DND-41 (cell line): ENCODE data around the gene IQCH.

ENCODE experiments used
- ATAC-seq: fragments of 200-7000 bp; cut with Tn5 transposase; 3 replicates; pipeline ENCODE4 v1.9.1; 2021; ENCODE audit warnings: low read depth; ENCODE audit not compliant: insufficient read depth
- DNase-seq: peaks from one replicate; pipeline ENCODE4 v3.0.0-alpha.2; 2020
- H2AFZ ChIP-seq: 2 replicates; pipeline ENCODE4 v1.6.0; 2012; ENCODE audit warnings: low read depth, low read length
- H3K27ac ChIP-seq: 2 replicates; pipeline ENCODE4 v1.5.1; 2012; ENCODE audit warnings: low read length, inconsistent platforms
- H3K27me3 ChIP-seq: fragments of 200-600 bp; sonication (generic); 2 replicates; pipeline ENCODE4 v1.6.0; 2012; ENCODE audit warnings: low read length, mild to moderate bottlenecking, inconsistent platforms; ENCODE audit not compliant: insufficient read depth, poor library complexity
- H3K36me3 ChIP-seq: 2 replicates; pipeline ENCODE4 v1.5.1; 2012; ENCODE audit warnings: low read length, inconsistent platforms; ENCODE audit not compliant: insufficient read depth
- H3K4me1 ChIP-seq: 2 replicates; pipeline ENCODE4 v1.5.1; 2012; ENCODE audit warnings: mild to moderate bottlenecking, low read length; ENCODE audit not compliant: insufficient read depth
- H3K4me2 ChIP-seq: 2 replicates; pipeline ENCODE4 v1.6.0; 2012; ENCODE audit warnings: mild to moderate bottlenecking, moderate library complexity, low read length, inconsistent platforms; ENCODE audit not compliant: insufficient read depth
- H3K4me3 ChIP-seq, 2 experiments: fragments of 200-600 bp in 1 of 2; shearing (Covaris generic) in 1 of 2; 2 replicates each; pipeline ENCODE4 v1.5.1; 2012 to 2016; ENCODE audit warnings: inconsistent platforms in 2 of 2, low read length in 2 of 2, mild to moderate bottlenecking in 2 of 2, low read depth in 1 of 2, moderate library complexity in 1 of 2
- H3K79me2 ChIP-seq: 2 replicates; pipeline ENCODE4 v1.6.0; 2012; ENCODE audit warnings: low read length, inconsistent platforms; ENCODE audit not compliant: insufficient read depth
- H3K9ac ChIP-seq: 2 replicates; pipeline ENCODE4 v1.6.0; 2012; ENCODE audit warnings: low read depth, mild to moderate bottlenecking, inconsistent platforms, low read length, moderate library complexity
- H3K9me3 ChIP-seq: 2 replicates; pipeline ENCODE4 v1.5.1; 2012; ENCODE audit warnings: low read length, moderate library complexity, mild to moderate bottlenecking, inconsistent platforms; ENCODE audit not compliant: insufficient read depth, severe bottlenecking
- H4K20me1 ChIP-seq: 2 replicates; pipeline ENCODE4 v1.6.0; 2012; ENCODE audit warnings: low read length; ENCODE audit not compliant: insufficient read depth
- CTCF ChIP-seq: IDR thresholded peaks from 2 replicates; pipeline ENCODE4 v1.5.1; 2012; ENCODE audit warnings: borderline replicate concordance, low read length, moderate library complexity, mild to moderate bottlenecking; ENCODE audit not compliant: poor library complexity, severe bottlenecking; ENCODE audit errors: extremely low read depth
- EZH2 ChIP-seq: IDR thresholded peaks from 3 replicates; pipeline ENCODE4 v1.6.1; 2012; ENCODE audit warnings: borderline replicate concordance, low read depth, mild to moderate bottlenecking, moderate library complexity, low read length, inconsistent platforms; ENCODE audit not compliant: severe bottlenecking

Gene IQCH

GRCh38 chr15:67463488-67463887, 208.9 kb downstream of the IQCH start:
- DNase-seq, result no peak
- no peak for TF ChIP-seq EZH2
- no peak for TF ChIP-seq CTCF
- no peaks in the 10 kb centered on the region for H3K27me3 ChIP-seq
- H3K4me1 ChIP-seq, result no peaks in the 10 kb centered on the region
- no peak overlapping the region for H3K27ac ChIP-seq
- ATAC-seq, result no peak
- no peak overlapping the region for H3K4me2 ChIP-seq
- H3K9me3 ChIP-seq, result no peaks in the 10 kb centered on the region
- H4K20me1 ChIP-seq, result no peaks in the 10 kb centered on the region
- no peaks in the 10 kb centered on the region for H3K36me3 ChIP-seq
- H3K9ac ChIP-seq, result no peak overlapping the region
- no peak overlapping the region for H2AFZ ChIP-seq
- no peak overlapping the region for H3K4me3 ChIP-seq
- H3K79me2 ChIP-seq, result no peaks in the 10 kb centered on the region

- Histone ChIP-seq H3K9ac (no peak overlapping the region), H3K36me3 (no peaks in the 10 kb centered on the region), H3K4me2 (no peak overlapping the region), H3K4me1 (no peaks in the 10 kb centered on the region), H4K20me1 (no peaks in the 10 kb centered on the region), H3K4me3 (no peak overlapping the region), H3K79me2 (no peaks in the 10 kb centered on the region), H3K27me3 (no peaks in the 10 kb centered on the region), H3K27ac (no peak overlapping the region), H3K9me3 (no peaks in the 10 kb centered on the region), H2AFZ (no peak overlapping the region)
- TF ChIP-seq EZH2 (no peak), CTCF (no peak)
- DNase-seq, result no peak
- no peak for ATAC-seq
Observed at GRCh38 chr15:67465196-67465952, 210.8 kb downstream of the IQCH start.

- Histone ChIP-seq H3K27ac (no peak overlapping the region), H3K79me2 (no peaks in the 10 kb centered on the region), H3K4me1 (no peaks in the 10 kb centered on the region), H3K9ac (no peak overlapping the region), H4K20me1 (no peaks in the 10 kb centered on the region), H3K9me3 (no peaks in the 10 kb centered on the region), H3K27me3 (no peaks in the 10 kb centered on the region), H3K4me3 (no peak overlapping the region), H3K4me2 (no peak overlapping the region), H3K36me3 (no peaks in the 10 kb centered on the region), H2AFZ (no peak overlapping the region)
- ATAC-seq (no peak), DNase-seq (no peak)
- TF ChIP-seq EZH2 (no peak), CTCF (no peak)
Observed at GRCh38 chr15:67468416-67468815, 213.8 kb downstream of the IQCH start.

GRCh38 chr15:67469680-67470079, 215.1 kb downstream of the IQCH start:
- DNase-seq, result no peak
- no peak for ATAC-seq
- no peak for TF ChIP-seq CTCF
- no peak for TF ChIP-seq EZH2

More at GRCh38 chr15:67469680-67470079, 215.1 kb downstream of the IQCH start:
- Histone ChIP-seq H3K9me3 (no peaks in the 10 kb centered on the region), H3K9ac (no peak overlapping the region), H3K27me3 (no peaks in the 10 kb centered on the region), H3K4me2 (no peak overlapping the region), H2AFZ (no peak overlapping the region), H3K79me2 (no peaks in the 10 kb centered on the region), H3K36me3 (no peaks in the 10 kb centered on the region), H3K4me3 (no peak overlapping the region), H3K4me1 (peaks cover 3% of the 10 kb centered on the region; the same call in 1 of the 2 replicates), H4K20me1 (no peaks in the 10 kb centered on the region), H3K27ac (no peak overlapping the region)
